ENCODE measurements around the gene MARVELD2.
"Not testable (repeated sequence)": the region's sequence is repeated elsewhere in the genome, so short reads cannot be mapped to it uniquely, and the experiment has no call there.

MARVELD2 gene

DNA sequence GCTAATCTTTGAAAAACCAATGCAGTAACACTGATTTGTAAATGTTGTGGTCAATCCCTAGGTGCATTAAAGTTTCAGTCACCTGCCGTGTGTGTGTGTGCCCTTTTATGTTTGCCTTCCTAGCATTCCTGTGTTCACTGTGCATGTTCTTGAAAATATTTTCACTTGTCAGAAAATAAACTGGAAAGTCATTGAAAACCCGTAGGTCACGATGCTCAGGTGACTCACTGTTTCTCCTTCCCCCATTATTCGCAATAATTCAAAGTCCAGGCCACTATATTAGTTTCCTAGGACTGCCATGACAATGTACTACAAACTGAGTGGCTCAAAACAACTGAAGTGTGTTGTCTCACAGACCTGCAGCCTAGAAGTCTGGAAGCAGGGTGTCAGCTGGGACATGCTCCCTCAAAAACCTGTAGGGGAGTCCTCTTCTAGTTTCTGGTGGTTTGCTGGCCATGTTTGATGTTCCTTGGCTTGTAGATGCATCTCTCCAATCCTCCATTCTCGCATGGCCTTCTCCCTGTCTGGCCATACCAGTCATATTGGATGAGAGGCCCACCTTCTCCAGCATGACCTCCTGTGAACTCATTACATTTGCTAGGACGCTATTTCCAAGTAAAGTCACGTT, 29.3 kb downstream of the MARVELD2 start:
- DNase-seq (ENCODE audit: low read depth, low spot score), result no peak
- H3K4me3 ChIP-seq (ENCODE audit: low read length), result no peak overlapping the region

DNA sequence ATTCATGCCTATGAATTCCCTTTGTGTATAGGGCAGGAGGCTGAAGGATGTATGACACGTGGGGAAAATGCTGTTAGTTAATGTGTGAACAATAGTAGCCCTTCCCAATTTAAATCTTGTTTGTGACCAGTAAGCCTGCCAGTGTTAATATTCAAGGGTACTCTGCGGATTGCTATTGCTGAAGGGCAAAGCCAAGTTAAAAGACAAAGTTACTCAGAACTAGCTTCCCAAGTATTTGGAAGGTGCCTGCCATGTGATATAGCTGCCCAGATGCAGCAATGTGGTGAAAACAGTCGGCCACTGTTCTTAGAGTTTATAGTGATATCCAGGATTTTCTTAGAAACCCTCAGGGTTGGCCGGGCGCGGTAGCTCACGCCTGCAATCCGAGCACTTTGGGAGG, 34.6 kb downstream of the MARVELD2 start:
- no peak for DNase-seq (ENCODE audit: low read depth, low spot score)
- H3K4me3 ChIP-seq (ENCODE audit: low read length), result no peak overlapping the region

DNA sequence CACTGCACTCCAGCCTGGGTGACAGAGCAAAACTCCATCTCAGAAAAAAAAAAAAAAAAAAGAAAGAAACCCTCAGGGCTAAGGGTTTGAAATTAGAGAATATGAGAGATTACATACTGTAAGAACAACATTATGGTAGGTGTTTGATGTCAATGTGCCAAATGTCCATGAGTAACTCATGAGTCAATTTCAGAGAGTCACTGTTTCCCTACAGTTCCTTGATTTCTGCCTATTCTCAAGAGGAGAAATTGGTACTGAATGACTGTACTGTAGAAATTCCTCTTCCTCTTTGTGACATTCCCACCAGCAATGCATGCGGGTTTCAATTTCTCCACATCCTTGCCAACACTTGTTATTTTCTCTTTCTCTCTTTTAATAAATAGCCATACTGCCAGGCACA, 35.2 kb downstream of the MARVELD2 start:
- no peak for DNase-seq (ENCODE audit: low read depth, low spot score)
- no peak overlapping the region for H3K4me3 ChIP-seq (ENCODE audit: low read length)

DNA sequence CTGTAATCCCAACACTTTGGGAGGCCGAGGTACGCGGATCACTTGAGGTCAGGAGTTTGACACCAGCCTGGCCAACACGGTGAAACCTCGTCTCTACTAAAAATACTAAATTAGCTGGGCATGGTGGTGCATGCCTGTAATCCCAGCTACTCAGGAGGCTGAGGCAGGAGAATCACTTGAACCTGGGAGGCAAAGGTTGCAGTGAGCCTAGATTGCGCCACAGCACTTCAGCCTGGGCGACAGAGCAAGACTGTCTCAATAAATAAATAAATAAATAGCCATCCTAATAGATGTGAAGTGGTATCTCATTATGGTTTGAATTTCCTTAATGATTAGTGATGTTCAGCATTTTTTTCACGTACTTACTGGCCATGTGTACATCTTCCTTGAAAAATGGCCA, 35.6 kb downstream of the MARVELD2 start:
- DNase-seq (ENCODE audit: low read depth, low spot score); H3K4me3 ChIP-seq (ENCODE audit: low read length): not testable (repeated sequence)

DNA sequence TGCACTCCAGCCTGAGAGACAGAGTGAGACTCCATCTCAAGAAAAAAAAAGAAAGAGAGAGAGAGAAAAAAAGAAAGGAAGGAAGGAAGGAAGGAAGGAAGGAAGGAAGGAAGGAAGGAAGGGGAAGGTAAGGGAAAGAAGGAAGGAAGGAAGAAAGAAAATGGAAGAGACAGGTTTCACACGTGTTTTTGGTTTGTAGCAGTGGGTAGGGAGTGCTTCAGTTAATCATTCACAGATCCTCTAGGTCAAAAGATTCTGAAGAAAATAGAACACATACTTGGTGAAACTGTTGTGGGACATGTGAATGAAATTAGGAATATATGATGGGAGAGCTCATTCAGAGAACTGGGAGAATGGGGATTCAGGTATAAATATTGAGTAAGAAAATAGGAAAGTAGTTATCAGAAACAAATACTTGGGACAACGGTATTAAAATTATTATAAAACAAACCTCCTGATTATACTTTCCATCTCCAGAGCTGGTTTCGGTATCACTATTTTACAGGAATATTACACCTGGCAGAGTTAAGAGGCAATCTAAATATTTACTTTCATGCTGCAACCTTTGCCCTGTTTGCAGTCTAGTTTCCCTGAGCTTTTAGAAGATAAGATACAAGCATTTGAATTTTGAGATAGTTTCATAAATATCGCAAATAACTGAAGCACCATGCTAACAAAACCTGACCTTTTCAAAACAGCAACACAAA, 37.2 kb downstream of the MARVELD2 start:
- H3K4me3 ChIP-seq (ENCODE audit: low read length), result no peak overlapping the region
- DNase-seq (ENCODE audit: low read depth, low spot score), result no peak

DNA sequence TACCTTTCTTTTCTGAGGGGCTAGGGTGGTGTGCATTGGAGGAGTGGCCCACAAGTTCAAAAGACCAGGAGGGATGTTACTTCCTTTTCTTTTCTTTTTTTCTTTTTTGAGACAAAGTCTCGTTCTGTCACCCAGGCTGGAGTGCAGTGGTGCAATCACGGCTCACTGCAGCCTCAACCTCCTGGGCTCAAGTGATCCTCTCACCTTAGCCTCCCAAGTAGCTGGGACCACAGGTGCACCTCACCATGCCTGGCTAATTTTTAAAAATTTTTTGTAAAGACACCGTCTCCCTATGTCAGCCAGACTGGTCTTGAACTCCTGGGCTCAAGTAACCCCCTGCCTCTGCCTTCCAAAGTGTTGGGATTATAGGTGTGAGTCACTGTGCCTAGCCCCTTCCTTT, 38.6 kb downstream of the MARVELD2 start:
- DNase-seq (ENCODE audit: low read depth, low spot score); H3K4me3 ChIP-seq (ENCODE audit: low read length): not testable (repeated sequence)

DNA sequence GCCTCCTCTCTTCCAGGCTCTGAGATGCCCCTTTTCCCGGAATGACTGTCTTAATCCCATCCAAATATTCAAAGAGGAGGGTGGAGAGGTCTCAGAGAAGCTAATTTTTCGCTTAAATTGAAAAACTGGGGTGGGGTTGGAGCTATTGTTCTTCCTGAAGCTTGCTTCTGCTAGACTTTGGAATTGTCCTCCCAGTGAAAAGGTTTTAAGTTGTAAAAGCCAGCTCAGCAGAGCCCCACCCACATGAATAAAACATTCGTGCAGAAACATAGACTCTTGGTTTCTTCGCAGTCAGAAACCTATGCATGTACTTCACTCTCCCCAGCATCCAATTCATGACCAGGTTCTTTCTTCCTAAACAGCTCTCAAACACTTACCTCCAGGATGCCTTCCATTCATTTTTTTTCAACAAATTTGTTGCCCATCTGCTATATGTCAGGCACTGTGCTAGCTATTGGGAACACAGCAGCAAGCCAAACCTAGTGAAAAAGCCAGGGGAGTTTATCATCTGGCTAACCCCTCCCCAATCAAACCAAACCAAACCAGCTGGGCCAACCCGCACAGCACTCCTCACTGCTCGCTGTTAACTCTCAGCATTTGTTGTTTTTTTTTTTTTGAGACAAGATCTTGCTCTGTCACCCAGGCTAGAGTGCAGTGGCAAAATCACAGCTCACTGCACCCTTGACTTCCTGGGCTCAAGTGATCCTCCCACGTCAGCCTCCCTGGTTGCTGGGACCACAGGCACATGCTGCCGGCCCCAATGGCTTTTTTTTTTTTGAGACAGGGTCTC, 39.7 kb downstream of the MARVELD2 start:
- H3K4me3 ChIP-seq (ENCODE audit: low read length), result no peak overlapping the region

DNA sequence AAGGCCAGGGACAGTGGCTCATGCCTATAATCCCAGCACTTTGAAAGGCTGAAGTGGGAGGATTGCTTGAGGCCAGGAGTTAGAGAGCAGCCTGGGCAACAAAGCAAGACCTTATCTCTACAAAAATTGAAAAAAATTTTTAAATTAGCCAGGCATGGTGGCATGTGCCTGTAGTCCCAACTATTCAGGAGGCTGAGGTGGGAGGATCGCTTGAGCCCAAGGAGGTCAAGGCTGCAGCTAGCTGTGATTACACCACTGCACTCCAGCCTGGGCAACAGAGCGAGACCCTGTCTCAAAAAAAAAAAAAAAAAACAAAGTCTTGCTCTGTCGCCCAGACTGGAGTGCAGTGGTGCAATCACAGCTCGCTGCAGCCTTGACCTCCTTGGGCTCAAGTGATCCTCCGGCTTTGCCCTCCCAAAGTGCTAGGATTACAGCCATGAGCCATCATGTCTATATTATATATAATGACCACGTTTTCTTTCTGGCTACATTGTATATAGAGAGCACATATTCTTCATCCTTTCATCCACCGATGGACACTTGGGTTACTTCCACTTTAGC, 40.6 kb downstream of the MARVELD2 start:
- H3K4me3 ChIP-seq (ENCODE audit: low read length); DNase-seq (ENCODE audit: low read depth, low spot score): not testable (repeated sequence)

More for the DNA sequence above, 39.7 kb downstream of the MARVELD2 start:
- DNase-seq (ENCODE audit: low read depth, low spot score), result no peak

DNA sequence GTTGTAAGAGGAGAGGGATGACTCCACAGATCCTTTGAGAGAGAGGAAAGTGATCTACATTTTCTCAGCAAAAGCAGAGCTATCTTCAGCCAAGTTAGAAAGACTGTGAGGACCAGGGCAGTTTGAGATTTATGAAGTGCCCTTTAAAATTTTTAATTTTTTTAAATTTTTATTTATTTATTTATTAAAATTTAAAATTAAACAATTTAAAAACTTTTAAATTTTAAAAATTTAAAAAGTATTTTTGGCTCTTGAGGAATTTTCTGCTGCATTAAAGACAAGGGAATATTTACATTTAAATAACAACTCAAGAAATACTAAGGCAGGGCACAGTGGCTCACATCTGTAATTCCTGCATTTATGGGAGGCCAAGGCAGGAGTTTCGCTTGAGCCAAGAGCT, 47.3 kb downstream of the MARVELD2 start:
- no peak overlapping the region for H3K4me3 ChIP-seq (ENCODE audit: low read length)
- DNase-seq (ENCODE audit: low read depth, low spot score), result no peak

DNA sequence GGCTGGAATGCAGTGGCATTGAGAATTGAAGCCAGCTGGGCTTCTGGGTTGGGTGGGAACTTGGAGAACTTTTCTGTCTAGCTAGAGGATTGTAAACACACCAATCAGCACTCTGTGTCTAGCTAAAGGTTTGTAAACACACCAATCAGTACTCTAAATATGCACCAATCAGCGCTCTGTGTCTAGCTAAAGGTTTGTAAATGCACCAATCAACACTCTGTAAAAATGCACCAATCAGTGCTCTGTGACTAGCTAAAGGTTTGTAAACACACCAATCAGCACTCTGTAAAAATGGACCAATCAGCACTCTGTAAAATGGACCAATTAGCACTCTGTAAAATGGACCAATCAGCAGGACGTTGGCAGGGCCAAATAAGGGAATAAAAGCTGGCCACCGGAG, 51.5 kb downstream of the MARVELD2 start:
- not testable (repeated sequence) for DNase-seq (ENCODE audit: low read depth, low spot score); H3K4me3 ChIP-seq (ENCODE audit: low read length)

DNA sequence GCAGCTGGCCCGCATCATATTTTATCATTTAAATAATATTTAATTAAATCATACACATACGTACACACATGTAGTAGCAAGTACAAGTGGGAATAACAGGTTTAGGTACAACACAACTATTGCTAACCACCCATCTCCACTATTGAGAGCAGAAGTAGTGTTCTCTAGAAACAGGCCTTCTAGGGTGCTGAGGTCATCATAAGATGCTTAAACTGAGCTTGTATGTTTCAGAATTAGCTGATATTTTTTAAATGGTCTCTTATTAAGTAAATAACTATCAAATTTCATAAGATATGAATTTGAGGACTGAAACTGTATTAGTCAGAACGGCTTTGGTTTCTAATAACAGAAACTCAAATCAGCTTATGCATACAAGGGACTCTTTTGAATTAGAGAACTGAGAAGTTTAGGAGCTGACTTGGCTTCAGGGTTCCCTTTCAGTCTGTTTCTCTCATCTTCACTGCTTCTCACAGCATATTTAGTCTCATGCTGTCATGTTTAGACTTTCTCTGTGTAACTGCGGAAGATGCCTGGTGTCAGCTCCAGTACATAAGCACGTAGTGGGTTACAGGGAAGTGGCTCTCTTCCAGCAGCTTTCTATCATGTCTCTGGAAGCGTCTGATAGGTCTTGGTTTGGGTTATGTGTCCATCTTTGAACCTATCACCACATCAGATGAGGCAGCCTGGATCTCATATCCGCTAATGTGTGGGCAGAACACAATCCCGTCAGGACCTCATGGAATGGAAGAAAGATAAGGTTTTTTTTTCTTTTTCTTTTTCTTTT, 52.7 kb downstream of the MARVELD2 start:
- DNase-seq (ENCODE audit: low read depth, low spot score), result no peak
- H3K4me3 ChIP-seq (ENCODE audit: low read length), result no peak overlapping the region

DNA sequence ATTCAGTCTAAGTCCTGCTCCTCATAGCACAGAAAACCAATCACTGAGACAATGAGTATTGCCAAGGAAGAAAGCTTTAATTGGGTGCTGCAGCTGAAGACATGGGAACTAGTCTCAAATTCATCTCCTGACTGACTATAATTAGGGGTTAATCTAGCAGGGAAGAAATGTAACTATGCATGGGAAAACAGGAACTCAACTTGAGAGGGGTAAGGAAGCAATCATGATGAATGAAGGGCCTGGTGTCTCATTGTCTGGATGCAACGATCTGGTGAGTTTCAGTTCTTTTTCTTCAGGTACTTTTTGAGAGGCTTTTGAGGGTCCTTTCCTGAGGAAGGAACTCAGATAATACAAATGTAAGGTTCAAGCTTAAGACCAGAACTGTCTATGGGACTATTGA, 53.7 kb downstream of the MARVELD2 start:
- no peak for DNase-seq (ENCODE audit: low read depth, low spot score)

DNA sequence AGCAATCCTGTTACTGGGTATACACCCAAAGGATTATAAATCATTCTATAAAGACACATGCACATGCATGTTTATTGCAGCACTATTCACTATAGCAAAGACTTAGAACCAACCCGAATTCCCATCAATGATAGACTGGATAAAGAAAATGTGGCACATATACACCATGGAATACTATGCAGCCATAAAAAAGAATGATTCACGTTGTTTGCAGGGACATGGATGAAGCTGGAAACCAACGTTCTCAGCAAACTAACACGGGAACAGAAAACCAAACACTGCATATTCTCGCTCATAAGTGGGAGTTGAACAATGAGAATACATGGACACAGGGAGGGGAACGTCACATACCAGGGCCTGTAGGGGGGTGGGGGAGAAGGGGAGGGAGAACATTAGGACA, 56.6 kb downstream of the MARVELD2 start:
- not testable (repeated sequence) for H3K4me3 ChIP-seq (ENCODE audit: low read length); DNase-seq (ENCODE audit: low read depth, low spot score)

More for the DNA sequence above, 53.7 kb downstream of the MARVELD2 start:
- H3K4me3 ChIP-seq (ENCODE audit: low read length), result no peak overlapping the region

DNA sequence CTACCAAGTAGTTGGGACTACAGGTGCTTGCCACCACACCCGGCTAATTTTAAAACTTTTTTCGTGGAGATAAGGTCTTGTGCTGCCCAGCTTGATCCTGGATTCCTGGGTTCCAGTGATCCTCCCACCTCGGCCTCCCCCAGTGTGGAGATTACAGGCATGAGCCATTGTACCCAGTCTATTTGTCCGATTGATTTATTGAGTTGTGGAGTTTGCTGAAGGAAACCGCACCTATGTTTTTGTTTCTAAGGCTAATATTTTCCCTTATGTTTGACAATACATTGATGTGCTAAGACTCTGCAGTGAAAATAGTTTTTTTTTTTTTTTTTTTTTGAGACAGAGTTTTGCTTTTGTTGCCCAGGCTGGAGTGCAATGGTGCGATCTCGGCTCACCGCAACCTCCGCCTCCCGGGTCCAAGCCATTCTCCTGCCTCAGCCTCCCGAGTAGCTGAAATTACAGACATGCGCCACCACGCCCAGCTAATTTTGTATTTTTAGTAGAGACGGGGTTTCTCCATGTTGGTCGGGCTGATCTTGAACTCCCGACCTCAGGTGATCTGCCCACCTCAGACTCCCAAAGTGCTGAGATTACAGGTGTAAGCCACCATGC, 57.7 kb downstream of the MARVELD2 start:
- not testable (repeated sequence) for H3K4me3 ChIP-seq (ENCODE audit: low read length); DNase-seq (ENCODE audit: low read depth, low spot score)

DNA sequence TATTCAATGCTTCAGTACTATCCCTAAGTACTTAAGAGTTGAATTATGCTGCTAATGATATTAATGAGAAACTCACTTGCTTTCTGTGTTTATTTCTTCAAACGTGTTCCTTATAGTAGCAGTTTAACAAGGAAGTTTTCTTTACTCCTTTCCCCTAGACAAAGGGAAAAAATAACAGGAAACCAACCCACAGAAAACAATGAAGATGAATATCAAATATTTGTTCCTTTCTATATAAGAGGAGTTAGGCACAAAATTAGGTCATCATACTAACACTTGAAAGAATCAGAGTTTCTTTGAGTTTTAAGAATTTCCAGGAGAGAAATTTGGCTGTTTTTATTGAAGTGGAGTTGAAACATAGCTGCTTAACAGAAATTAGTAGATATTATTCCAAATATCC, 62.3 kb downstream of the MARVELD2 start:
- H3K4me3 ChIP-seq (ENCODE audit: low read length), result no peak overlapping the region
- DNase-seq (ENCODE audit: low read depth, low spot score), result no peak

DNA sequence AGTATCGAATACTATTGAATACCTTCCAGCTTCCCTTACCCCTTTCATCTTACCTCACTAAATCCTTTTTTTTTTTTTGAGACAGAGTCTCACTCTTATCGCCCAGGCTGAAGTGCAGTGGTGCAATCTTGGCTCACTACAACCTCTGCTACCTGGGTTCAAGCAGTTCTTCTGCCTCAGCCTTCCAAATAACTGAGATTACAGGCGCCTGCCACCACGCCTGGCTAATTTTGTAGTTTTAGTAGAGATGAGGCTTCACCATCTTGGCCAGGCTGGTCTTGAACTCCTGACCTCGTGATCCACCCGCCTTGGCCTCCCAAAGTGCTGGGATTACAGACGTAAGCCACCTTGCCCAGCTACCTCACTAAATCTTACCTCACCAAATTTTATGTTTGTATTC, 63.4 kb downstream of the MARVELD2 start:
- H3K4me3 ChIP-seq (ENCODE audit: low read length); DNase-seq (ENCODE audit: low read depth, low spot score): not testable (repeated sequence)

DNA sequence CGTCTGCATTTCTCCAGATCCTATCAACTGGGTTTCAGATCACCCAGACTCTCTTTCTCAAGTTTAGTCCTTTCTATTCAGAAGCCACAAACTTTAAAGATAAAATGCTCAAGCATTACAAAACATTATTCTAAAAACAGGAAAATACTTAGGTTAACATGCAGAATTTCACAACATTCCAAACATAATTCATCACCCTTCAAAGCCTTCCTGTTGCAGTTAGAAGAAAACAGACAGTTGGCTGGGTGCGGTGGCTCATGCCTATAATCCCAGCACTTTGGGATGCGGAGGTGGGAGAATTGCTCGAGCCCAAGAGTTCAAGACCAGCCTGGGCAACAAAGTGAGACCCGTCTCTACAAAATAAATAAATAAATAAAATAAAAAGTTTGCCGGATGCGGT, 70.0 kb downstream of the MARVELD2 start:
- no peak overlapping the region for H3K4me3 ChIP-seq (ENCODE audit: low read length)
- DNase-seq (ENCODE audit: low read depth, low spot score), result no peak

DNA sequence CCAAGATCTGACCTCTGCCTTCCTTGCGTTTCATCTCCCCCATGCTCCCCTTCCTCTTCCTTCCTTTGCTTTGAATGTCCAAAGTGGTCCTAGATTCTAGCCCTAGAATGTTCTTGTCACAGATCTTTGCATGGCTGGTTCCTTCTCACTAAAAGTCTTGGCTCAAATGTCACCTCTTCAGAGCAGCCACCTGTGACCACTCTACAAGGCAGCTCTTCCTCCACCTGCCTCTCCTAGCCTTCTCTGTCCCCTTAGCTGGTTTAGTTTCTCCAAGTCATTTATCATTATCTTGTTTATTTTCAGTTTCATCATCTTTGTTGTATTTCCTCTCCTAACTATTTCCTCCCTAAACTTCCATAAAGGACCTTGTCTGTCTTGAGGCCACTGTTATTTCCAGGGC, 70.6 kb downstream of the MARVELD2 start:
- H3K4me3 ChIP-seq (ENCODE audit: low read length), result no peak overlapping the region
- DNase-seq (ENCODE audit: low read depth, low spot score), result no peak

DNA sequence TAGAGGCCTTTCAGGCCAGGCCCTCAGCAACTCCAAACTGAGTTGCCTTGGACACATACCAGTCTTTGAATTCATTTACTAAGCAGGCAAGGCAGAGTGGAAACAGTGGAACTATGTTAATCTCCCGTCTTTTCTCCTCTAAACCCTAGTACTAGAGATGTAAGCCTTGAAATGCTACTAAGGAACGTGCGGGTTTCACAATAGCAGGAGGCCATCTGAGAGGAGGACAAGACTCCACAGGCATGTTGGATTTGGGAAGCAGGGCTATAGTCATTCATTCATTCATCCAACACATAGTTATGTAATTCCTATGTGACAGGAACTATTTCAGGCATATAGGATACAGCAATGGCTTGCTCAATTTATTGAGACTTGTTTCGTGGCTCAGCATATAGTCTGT, 74.3 kb downstream of the MARVELD2 start:
- DNase-seq (ENCODE audit: low read depth, low spot score), result no peak
- no peak overlapping the region for H3K4me3 ChIP-seq (ENCODE audit: low read length)
